NB4 (cell line): ENCODE data around the gene TBC1D1.

Experiments used
- DNase-seq: peaks from one replicate; pipeline ENCODE4 v3.0.0; 2010; ENCODE audit warnings: low read depth
- H3K4me3 ChIP-seq: one replicate; pipeline ENCODE4 v1.5.1; 2011; ENCODE audit warnings: mild to moderate bottlenecking, low read depth, low read length, moderate library complexity
- CTCF ChIP-seq: IDR thresholded peaks from one replicate; pipeline ENCODE4 v1.5.1; 2012; ENCODE audit warnings: low read depth, low read length
- MAX ChIP-seq: IDR thresholded peaks from 2 replicates; pipeline ENCODE4 v1.6.1; 2011; ENCODE audit warnings: low read depth, low read length
- MYC ChIP-seq: IDR thresholded peaks from 2 replicates; pipeline ENCODE4 v1.6.1; 2011; ENCODE audit warnings: low read depth, low read length
- POLR2A ChIP-seq: IDR thresholded peaks from 2 replicates; pipeline ENCODE4 v1.6.1; 2011; ENCODE audit warnings: mild to moderate bottlenecking; ENCODE audit not compliant: insufficient read length; ENCODE audit errors: extremely low read depth

Gene TBC1D1

DNA sequence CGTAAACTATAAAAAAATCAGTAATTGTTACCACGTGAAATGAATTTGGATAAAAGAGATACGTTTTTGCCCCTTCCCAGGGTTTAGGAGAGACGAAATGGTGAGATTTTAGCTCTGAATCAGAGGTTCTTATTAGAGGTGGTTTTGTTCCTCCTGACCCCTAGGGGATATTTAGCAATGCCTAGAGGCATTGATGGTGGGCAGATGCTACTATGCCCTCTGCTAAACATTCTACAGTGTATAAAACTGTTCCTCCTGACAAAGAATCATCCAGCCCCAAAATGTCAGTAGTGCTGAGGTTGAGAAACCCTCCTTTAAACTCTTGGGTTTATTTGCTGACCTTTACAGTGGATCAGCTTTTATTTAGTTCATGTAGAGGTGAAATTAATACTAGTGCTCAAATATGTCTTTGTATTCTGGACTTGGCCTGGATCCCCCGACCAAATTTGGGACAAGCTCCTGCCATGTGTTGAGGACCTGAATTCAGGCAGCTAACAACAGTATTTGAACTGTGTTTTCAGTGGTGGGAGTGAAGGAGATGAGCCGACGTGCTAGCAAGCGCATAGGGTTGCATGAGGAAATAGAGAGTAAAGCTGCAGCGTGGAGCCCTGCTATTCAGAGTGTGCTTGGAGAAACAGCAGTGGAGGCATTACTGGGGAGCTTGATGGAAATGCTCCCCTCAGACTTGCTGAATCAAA is 195.4 kb downstream of the TBC1D1 start:
- DNase-seq = no peak
- no peak for TF ChIP-seq POLR2A
- TF ChIP-seq CTCF = no peak
- no peak for TF ChIP-seq MYC
- TF ChIP-seq MAX = no peak
- H3K4me3 ChIP-seq = no peak overlapping the region

- no peak for DNase-seq
- no peak overlapping the region for H3K4me3 ChIP-seq
- no peak for TF ChIP-seq CTCF
- no peak for TF ChIP-seq POLR2A
- no peak for TF ChIP-seq MYC
These were observed 196.0 kb downstream of the TBC1D1 start for GRCh38 chr4:38086849-38087226.

DNA sequence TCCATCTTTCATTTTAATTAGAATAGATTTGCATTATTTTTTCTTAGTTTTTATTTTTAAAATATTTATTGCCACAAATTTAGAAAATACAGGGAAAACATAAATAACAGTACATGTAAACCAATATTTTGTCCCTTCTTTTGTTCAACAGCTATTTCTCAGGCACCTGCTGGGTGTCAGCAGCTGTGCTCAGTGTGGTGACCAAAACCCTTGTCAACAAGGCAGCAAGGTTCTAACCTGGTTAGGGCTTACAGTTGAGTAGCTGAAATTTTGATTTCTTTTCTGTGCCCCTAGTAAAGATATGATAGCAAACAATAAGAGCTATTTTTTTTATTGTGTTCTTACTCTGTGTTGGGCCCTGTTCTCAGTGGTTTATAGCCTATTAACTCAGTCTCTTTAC is 197.4 kb downstream of the TBC1D1 start:
- TF ChIP-seq CTCF = no peak
- no peak for TF ChIP-seq POLR2A
- no peak for TF ChIP-seq MYC
- TF ChIP-seq MAX = no peak
- H3K4me3 ChIP-seq = no peak overlapping the region
- DNase-seq = no peak

GRCh38 chr4:38089961-38090360 is 199.1 kb downstream of the TBC1D1 start:
- TF ChIP-seq CTCF = no peak
- no peak for TF ChIP-seq MAX
- TF ChIP-seq MYC = no peak
- no peak for TF ChIP-seq POLR2A
- no peak for DNase-seq
- H3K4me3 ChIP-seq = no peak overlapping the region

DNA sequence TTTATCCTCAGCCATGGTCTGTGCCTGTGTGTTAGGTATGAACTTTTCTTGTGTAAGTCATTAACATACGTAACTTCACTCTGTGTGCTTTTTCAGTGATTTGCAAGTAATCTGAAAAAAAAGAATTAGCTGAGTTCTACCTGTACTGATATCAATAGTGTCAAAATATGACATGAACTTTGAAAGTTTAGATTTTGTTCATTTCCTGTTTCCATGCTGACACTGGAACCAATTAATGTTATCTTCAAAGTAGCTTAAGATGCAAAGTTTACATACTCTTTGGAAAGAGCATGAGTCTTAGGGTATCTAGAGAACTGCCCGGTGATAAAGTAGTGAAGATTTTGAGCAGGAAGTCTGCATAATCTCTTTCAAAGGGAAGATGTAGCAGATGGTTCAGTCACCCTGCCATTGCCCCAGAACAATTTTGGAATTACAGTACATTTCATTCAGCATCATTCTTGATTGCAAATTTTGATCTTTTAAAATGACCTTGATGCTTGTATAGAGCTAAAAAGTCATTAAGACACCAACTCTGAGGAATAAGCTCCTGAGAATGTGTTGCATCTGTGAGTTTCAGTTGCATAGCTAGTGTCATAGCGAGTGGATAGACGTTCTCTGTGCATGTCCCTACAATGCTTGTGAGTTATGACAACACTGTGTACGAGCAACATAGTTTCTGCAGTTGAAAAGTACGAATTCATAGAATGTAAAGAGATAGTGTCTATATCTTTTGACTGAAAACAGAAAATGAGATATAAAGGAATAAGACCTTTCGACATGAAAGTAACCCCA is 199.8 kb downstream of the TBC1D1 start:
- no peak for DNase-seq
- TF ChIP-seq CTCF (no peak), MYC (no peak), MAX (no peak)
- no peak overlapping the region for H3K4me3 ChIP-seq

- no peak for DNase-seq
- no peak overlapping the region for H3K4me3 ChIP-seq
- TF ChIP-seq CTCF (no peak), POLR2A (no peak), MYC (no peak)
These were observed 200.8 kb downstream of the TBC1D1 start for GRCh38 chr4:38091636-38092035.
